GF-D8 (cell line): ENCODE data around the gene ZNF70.
"Not testable (repeated sequence)": the region's sequence is repeated elsewhere in the genome, so short reads cannot be mapped to it uniquely, and the experiment has no call there.

Experiments
- DNase-seq: peaks from one replicate; lab custom pipeline; 2025; lab: John Stamatoyannopoulos, UW

The ZNF70 gene

DNA sequence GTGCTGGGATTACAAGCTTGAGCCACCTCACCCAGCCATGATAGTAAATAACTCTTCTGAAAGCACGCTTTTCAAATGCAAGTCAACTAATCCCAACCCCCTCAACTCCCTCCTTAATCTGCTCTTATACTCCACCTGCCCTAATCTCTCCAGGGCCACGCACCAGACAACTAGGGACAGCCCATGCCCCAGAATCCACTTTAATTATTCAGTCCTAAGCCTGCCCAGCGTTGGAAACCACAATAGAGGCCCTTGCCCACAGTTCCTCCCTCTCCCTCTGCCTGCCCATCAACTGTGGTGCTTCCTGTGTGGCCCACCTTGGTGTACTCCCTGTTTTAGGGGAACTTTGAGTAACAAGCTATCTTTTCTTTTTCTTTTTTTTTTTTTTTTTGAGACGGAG lies 6.0 kb upstream of the ZNF70 start:
- DNase-seq = no peak

GRCh38 chr22:23755711-23756110 lies 4.8 kb upstream of the ZNF70 start:
- DNase-seq = no peak

- no peak for DNase-seq
Measured at GRCh38 chr22:23754980-23755636, 4.2 kb upstream of the ZNF70 start.

DNA sequence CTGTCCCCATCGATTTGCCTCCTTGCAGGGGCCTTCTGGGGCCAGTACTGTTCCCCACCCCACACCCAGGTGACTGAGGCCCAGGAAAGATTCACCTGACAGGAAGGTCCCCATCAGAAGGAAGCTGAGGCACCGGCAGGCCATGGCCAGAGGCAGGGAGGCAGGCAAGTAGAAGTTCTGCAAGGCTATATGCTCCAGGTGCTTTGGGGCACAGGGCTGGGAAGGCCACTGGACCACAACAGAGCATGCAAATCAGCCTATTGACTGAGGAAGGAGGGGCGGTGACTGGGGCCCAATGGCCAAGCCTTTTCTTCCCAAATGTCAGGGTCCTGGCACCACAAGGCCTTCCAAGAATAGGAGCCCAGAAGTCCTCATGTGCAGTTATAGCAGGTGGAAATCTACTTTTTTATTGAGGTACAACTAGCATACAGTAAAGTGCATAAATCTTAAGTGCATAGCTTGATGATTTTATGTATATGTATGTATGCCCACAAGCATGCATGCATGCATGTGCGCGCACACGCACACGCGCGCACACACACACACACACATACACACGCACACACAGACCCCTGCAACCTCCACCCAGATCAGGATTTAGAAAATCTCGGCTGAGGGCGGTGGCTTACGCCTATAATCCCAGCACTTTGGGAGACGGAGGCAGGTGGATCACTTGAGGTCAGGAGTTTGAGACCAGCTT lies 3.5 kb upstream of the ZNF70 start, which contains the start of gene VPREB3:
TSS of gene VPREB3 (minus strand) at position 206 of the 700 bp plus-strand sequence. CDS start at position 144, 62 bp downstream.
- no peak for DNase-seq

GRCh38 chr22:23753385-23753784 lies 2.5 kb upstream of the ZNF70 start:
- DNase-seq = no peak

GRCh38 chr22:23752750-23753149 lies 1.8 kb upstream of the ZNF70 start:
- no peak for DNase-seq

- DNase-seq = peak; percentile 35
Measured at GRCh38 chr22:23752090-23752691, 1.3 kb upstream of the ZNF70 start.

- no peak for DNase-seq
Measured at GRCh38 chr22:23751441-23751996, 607 bp upstream of the ZNF70 start.

- DNase-seq = no peak
Measured at GRCh38 chr22:23750367-23750713, 572 bp downstream of the ZNF70 start.

GRCh38 chr22:23749841-23750301 lies 1.0 kb downstream of the ZNF70 start:
- no peak for DNase-seq

- DNase-seq = no peak
Measured at GRCh38 chr22:23745791-23746190, 5.1 kb downstream of the ZNF70 start.

DNA sequence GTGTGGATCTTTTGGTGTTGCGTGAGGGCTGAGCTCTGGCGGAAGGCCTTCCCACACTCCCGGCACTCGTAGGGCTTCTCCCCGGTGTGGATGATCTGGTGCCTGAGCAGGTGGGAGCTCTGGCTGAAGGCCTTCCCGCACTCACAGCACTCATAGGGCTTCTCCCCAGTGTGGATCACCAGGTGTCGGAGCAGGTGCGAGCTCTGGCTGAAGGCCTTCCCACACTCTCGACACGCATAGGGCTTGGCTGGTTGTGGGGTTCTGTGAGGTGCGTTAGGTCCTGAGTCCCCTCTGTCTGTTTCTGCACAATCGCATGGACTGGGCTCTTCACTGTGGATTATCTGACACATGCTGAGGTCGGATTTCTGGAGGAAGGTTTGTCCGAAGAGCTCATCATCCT lies 6.4 kb downstream of the ZNF70 start:
- DNase-seq = no peak

GRCh38 chr22:23744001-23744400 lies 6.9 kb downstream of the ZNF70 start:
- DNase-seq = no peak

GRCh38 chr22:23743303-23743705 lies 7.6 kb downstream of the ZNF70 start:
- DNase-seq = no peak

DNA sequence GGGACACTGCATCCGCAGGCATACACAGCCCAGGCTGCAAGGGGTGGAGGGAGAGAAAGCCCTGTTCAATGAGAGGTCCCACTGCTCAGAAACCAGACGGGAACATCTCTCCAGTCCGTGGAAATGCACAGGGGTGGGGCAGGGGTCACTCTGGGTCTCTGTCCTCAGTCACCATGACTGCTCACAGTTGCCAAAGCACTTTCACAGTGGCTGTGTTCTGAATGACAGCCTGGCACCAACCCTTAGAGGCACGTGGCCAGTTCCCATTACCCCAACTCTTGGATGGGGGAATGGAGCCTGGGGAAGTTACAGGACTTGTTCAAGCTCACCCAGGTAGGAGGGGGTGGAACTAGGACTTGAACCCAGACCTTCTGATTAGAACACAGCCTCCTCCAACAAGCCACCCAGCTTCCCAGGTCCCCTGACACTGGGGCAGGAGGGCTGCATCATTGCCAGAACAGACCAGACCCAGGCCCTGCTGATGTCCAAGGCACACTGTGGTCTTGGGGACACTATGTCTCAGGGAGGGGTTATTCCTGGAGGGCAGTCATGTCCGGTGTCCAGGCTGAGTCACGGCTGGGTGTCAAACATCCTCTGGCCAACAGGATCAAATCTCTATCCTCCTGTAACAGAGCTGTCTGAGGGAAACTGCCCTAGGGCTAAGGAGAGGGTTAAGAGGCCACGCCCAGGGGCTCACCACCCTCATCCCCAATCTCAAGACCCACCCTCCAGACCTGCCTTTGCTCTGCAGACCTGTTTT lies 8.2 kb downstream of the ZNF70 start:
- no peak for DNase-seq

- no peak for DNase-seq
Measured at GRCh38 chr22:23737696-23738095, 13.2 kb downstream of the ZNF70 start.

- not testable (repeated sequence) for DNase-seq
Measured at GRCh38 chr22:23728108-23728507, 22.8 kb downstream of the ZNF70 start.

DNA sequence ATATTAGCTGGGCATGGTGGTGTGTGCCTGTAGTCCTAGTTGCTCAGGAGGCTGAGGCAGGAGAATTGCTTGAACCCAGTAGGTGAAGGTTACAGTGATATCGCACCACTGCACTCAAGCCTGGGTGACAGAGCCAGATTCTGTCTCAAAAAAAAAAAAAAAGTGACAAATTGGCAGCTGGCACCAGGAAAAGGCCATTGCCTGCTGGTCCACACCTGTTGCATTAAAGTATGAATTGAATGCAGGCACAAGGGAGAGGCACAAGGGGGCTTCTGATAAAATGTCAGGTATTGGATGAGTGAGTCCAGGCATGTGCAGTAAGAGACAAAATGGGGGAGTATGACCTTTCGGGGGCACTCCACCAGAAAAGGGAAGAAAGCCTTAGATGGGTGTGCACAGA lies 28.2 kb downstream of the ZNF70 start:
- DNase-seq = no peak

- no peak for DNase-seq
Measured at GRCh38 chr22:23722160-23722559, 28.8 kb downstream of the ZNF70 start.

- DNase-seq = no peak
Measured at GRCh38 chr22:23720855-23721254, 30.1 kb downstream of the ZNF70 start.

GRCh38 chr22:23718371-23719165 lies 32.3 kb downstream of the ZNF70 start:
- DNase-seq = no peak
